Measurements from ENCODE around the gene CCDC85B. TPM values are rescaled to one million over a fixed set of nuclear protein-coding genes. Genes with fewer than 3 reads are reported as not detected.
A peak's percentile ranks its signal among the peaks of the same experiment; 100 is the strongest.

CCDC85B gene
- total and polyA plus RNA-seq, 2 of the 13 experiments (the other 11 are each of a cell fraction or from before 2014, with no cell fraction given): 8.2 to 19.5 TPM

GRCh38 chr11:65857853-65858680 lies 32.4 kb upstream of the CCDC85B start, which contains the start of gene CFL1 (continued):
- TF ChIP-seq ZNF253 (CRISPR knock-in tag; IDR thresholded peaks at IDR 0.05; ENCODE audit: borderline replicate concordance) (no peak), ATF4 (CRISPR knock-in tag; IDR thresholded peaks at IDR 0.05) (peak in 1 of 2 experiments; percentile 63; a peak in 1 of 4 replicates), ZNF383 (CRISPR knock-in tag; IDR thresholded peaks at IDR 0.05; ENCODE audit: borderline replicate concordance) (peak; percentile 62; the same call in 1 of the 2 replicates), ZNF230 (CRISPR knock-in tag; IDR thresholded peaks at IDR 0.05) (0 out of 2 replicates have a peak, but pooled peaks have one; percentile 31), NAIF1 (CRISPR knock-in tag; IDR thresholded peaks at IDR 0.05; ENCODE audit: borderline replicate concordance) (no peak; the same call in 1 of the 2 replicates), ZNF777 (CRISPR knock-in tag; IDR thresholded peaks at IDR 0.05) (no peak), TEAD3 (CRISPR knock-in tag; optimal IDR thresholded peaks at IDR 0.05; ENCODE audit: borderline replicate concordance) (peak; percentile 30), HDAC2 (CRISPR knock-in tag; IDR thresholded peaks at IDR 0.05) (peak; percentile 68; the same call in 1 of the 2 replicates), ZNF782 (CRISPR knock-in tag; IDR thresholded peaks at IDR 0.05; ENCODE audit: borderline replicate concordance) (no peak), ZNF564 (CRISPR knock-in tag; IDR thresholded peaks at IDR 0.05) (peak; percentile 25; the same call in 1 of the 2 replicates), HNRNPH1 (optimal IDR thresholded peaks at IDR 0.05; ENCODE audit: low read depth, low read length) (no peak), RFX1 (IDR thresholded peaks at IDR 0.05) (no peak), ZNF382 (CRISPR knock-in tag; IDR thresholded peaks at IDR 0.05; ENCODE audit: borderline replicate concordance) (no peak), ZNF766 (CRISPR knock-in tag; IDR thresholded peaks at IDR 0.05; ENCODE audit: borderline replicate concordance) (no peak), NKX3-1 (CRISPR knock-in tag; IDR thresholded peaks at IDR 0.05) (no peak), ZMAT3 (CRISPR knock-in tag; conservative IDR thresholded peaks at IDR 0.05) (0 out of 2 replicates have a peak, but pooled peaks have one; percentile 42), POLR2G (IDR thresholded peaks at IDR 0.05; ENCODE audit: low read depth, low read length) (peak; percentile 100), ZNF775 (CRISPR knock-in tag; IDR thresholded peaks at IDR 0.05; ENCODE audit: borderline replicate concordance) (no peak), BCL3 (CRISPR knock-in tag; IDR thresholded peaks at IDR 0.05) (no peak), ZNF792 (CRISPR knock-in tag; IDR thresholded peaks at IDR 0.05) (peak; percentile 76), ARHGAP35 (CRISPR knock-in tag; IDR thresholded peaks at IDR 0.05; ENCODE audit: borderline replicate concordance) (no peak), CSRNP2 (CRISPR knock-in tag; conservative IDR thresholded peaks at IDR 0.05; ENCODE audit: low read depth) (no peak), NR2F1 (CRISPR knock-in tag; IDR thresholded peaks at IDR 0.05) (no peak), ZNF607 (CRISPR knock-in tag; IDR thresholded peaks at IDR 0.05; ENCODE audit: borderline replicate concordance) (peak; percentile 81; the same call in 1 of the 2 replicates), ZNF205 (CRISPR knock-in tag; IDR thresholded peaks at IDR 0.05) (no peak), ZNF430 (CRISPR knock-in tag; IDR thresholded peaks at IDR 0.05) (no peak), ZNF343 (CRISPR knock-in tag; IDR thresholded peaks at IDR 0.05) (peak; percentile 85; the same call in 1 of the 2 replicates), ZNF557 (CRISPR knock-in tag; IDR thresholded peaks at IDR 0.05) (no peak)

Measured in HepG2 (cell line).